Embryonic facial prominence (tissue), 1 donor: ENCODE data around the gene BSDC1.
A peak's percentile ranks its signal among the peaks of the same experiment; 100 is the strongest.
"Not testable (repeated sequence)": the region's sequence is repeated elsewhere in the genome, so short reads cannot be mapped to it uniquely, and the experiment has no call there.

ENCODE experiments used
- DNase-seq: peaks from one replicate; pipeline ENCODE4 v3.0.0-alpha.2; 2016; ENCODE audit errors: extremely low spot score

BSDC1 gene, protein sequence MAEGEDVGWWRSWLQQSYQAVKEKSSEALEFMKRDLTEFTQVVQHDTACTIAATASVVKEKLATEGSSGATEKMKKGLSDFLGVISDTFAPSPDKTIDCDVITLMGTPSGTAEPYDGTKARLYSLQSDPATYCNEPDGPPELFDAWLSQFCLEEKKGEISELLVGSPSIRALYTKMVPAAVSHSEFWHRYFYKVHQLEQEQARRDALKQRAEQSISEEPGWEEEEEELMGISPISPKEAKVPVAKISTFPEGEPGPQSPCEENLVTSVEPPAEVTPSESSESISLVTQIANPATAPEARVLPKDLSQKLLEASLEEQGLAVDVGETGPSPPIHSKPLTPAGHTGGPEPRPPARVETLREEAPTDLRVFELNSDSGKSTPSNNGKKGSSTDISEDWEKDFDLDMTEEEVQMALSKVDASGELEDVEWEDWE

DNA sequence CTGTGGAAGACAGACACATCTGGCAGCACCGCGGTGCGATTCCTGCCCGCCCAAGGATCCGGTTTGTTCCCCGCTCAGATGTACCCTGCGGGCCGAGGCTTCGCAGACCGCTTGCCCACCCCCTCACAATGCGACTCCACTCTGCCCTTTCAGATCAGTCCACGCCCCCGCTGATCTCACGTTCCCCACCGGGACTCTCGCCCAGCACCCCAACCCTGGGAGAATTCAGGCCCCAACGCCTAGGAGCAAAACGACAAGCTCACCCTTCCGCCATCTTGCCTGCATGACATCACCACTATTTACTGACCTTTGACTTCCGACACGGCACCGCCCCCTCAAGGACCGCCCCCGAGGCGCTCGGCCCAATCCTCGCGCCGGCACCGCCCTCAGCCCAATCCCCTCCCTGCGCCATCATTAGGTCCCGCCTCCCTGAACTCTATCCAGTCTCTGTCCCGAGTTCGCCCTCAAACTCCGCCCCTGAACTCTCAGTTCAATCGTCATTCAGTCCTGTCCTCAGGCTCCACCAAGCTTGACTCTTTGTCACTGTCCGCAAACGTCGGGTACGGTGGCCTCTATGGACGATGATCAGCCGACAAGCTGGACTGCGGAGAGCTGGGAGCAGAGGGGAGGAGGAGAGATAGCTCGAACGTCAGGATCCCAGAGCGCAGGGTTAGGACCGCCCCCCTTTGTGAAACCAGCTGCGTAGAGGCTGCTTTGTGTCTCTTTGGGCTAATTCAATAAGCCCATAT is at the start of gene BSDC1:
Gene BSDC1 (minus strand): TSS at position 301 of the 749 bp plus-strand sequence. CDS start 27 bp downstream, at position 274.
- DNase-seq = peak; percentile 98

DNA sequence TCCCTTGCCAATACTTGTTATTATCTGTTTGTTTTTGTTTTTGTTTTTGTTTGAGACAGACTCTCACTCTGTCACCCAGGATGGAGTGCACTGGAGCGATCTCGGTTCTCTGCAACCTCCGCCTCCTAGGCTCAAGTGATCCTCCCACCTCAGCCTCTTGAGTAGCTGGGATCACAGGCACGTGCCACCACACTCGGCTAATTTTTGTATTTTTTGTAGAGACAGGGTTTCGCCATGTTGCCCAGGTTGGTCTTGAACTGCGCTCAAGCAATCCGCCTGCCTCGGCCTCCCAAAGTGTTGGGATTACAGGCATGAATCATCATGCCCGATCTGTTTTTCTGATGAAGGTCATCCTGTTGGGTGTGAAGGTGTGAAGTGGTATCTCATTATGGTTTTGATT is 47.2 kb upstream of the BSDC1 start:
- DNase-seq = not testable (repeated sequence)

DNA sequence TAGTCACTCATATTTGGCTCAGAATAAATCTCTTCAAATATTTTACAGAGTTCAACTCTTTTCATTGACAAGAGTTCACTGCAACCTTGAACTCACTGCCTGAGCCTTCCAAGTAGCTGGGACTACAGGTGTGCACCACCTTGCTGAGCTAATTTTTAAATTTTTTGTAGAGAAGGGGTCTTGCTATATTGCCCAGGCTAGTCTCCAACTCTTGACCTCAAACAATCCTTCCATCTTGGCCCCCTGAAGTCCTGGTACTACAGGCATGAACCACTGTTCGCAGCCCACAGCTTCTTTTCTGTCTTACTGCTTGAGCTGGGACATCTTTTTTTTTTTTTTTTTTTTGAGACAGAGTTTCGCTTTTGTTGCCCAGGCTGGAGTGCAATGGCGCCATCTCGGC is 44.5 kb upstream of the BSDC1 start:
- not testable (repeated sequence) for DNase-seq

DNA sequence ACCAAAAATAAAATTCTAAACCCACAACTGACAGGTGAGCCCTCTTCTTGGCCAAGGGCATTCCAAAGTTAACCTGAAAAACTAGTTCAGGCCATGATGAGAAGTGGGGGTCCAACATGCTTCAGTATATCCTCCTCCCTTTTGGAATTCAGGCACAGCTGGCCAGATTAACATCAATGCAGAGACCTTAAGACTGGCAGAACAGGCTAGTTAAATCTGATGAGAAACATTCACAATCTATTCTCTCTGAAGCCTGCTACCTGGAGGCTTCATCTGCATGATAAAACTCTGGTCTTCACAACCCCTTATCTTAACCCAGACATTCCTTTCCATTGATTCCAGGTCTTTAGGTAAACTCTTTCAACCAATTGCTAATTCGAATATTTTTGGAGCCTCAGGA is 43.9 kb upstream of the BSDC1 start:
- no peak for DNase-seq

DNA sequence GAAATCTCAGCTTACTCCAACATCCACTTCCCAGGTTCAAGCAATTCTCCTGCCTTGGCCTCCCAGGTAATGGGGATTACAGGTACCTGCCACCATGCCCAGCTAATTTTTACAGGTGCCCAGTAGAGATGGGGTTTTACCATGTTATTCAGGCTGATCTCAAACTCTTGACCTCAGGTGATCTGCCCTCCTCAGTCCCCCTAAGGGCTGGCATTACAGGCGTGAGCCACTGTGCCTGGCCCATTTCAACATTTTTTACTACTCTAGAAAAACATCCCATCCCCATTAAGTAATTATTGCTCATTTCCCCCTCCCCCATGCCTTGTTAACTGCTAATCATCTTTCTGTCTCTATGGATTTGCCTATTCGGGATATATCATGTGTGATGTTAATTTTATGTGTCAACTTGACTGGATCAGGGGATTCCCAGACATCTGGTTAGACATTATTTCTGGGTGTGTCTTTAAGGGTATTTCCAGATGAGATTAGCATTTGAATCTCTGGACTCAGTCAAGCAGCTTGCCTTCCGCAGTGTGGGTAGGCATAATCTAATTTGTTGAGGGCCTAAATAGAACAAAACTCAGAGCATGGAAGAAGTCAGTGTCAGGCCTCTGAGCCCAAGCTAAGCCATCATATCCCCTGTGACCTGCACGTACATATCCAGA is 37.6 kb upstream of the BSDC1 start:
- DNase-seq = no peak

DNA sequence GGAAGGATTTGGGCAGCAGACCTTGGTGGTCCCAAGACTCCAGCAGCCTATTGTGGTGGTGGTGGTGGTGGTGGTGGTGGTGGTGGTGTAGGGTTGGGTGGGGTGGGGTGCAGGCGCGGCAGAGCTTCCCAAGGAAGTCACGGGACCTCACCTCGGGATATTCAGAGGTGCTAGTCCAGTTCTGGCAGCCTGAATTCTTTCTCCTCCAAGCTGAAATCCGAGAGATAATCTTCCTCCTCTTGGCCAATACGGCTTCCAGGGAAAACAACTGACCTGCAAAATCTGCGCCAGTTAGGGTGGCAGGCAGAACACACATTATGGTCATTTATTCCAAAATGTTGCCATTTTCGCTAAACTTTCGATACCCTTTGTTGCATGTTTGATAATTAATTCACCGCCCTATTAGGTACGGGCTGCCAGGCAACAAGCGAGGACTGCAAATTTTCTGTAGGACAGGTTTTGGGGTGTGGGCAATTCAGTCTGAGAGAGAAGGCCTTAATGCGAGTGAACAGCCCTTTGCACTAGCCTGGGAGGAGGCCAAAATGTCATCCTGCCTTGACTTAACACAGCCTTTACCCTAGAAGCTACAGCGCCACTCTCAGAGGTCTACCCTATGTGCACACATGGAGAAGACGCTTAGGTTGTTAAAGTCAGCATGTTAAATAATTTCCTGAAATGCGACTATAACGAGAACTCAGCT is 33.2 kb upstream of the BSDC1 start:
- no peak for DNase-seq

DNA sequence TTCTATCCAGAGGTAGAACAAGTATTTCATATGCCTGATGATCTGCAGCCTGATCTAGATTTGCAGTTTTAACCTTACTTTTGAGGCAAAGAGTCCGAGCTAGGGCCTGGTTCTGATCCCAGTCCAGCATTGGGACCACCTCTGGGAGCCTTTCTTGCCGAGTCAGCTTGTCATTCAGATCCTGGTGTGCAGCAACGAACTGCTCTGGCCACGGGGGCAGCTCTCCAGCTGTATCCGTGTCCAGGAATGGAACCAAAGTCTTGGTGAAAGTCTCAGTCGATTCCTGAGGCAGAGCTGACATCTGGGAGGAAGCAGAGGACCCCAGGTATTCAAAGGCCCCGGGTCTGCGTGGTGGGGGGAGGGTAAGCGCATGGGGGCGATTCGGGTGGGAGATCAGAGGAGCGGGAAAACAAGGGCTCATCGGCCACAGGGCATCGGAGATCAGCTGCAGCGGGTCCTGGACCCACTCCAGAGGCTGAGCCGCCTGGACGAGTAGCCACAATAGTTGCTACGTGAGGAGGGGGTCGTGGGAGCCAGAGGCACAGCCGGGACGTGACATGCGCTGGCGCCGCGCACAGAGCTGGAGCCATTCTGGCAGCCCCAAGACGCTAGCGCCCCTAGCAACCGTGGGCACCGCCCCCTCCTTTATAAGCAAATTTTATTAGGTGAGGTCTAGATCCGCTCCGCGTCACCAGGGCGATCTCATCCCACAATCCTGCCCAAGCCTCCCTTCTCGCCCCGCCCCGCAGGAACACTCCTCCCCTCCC is 32.4 kb upstream of the BSDC1 start:
- peak; percentile 12 for DNase-seq

DNA sequence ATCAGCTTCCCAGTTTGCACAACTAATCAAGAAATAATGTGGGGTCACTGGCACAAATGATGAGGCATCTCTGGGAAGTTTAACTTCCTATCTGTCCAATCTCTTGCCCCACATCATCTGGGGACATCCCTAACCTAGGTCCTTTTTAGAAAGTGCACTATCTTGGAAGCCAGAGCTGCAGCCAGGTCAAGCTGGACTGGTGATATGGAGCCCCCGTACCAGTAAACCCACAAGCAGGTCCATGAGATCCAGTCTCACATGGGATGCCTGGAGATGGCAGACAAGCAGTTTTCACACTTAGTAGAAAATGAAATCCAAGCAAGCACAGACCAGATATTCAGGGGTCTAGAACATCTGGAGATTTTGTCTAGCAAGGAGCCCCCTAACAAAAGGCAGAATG is 27.5 kb upstream of the BSDC1 start:
- no peak for DNase-seq

DNA sequence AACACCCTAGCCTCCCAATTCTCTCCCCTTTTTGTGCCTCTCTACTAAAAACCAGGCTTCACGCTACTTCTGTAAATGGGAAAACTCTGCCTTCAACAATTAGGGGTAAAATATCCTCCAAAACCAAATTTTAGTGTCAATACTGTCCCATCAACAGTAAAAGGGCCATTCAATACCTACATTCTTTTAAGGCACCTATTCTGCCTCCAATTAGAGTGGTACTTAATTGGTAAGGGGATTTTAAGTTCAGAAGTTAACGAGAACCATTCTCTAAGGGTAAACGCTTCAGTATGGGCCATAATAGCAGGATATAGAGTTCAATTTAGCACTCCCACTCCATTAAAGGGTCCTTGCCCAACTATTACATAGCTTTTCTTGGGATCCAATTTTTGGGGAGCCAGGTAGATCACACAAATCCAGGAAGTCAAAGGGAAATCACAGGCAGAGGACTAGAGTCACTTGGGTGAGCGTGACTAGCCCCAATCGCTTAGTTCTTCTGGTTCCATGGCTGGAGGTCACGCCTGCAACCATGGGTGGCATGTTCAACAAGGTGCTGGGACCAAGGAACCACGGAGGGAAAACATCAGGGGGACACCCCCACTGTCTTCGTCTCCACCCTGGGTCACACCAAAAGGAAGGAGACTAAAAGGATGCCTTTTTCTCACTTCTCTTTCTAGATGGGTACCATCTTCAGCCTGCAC is 20.1 kb upstream of the BSDC1 start:
- DNase-seq = no peak

DNA sequence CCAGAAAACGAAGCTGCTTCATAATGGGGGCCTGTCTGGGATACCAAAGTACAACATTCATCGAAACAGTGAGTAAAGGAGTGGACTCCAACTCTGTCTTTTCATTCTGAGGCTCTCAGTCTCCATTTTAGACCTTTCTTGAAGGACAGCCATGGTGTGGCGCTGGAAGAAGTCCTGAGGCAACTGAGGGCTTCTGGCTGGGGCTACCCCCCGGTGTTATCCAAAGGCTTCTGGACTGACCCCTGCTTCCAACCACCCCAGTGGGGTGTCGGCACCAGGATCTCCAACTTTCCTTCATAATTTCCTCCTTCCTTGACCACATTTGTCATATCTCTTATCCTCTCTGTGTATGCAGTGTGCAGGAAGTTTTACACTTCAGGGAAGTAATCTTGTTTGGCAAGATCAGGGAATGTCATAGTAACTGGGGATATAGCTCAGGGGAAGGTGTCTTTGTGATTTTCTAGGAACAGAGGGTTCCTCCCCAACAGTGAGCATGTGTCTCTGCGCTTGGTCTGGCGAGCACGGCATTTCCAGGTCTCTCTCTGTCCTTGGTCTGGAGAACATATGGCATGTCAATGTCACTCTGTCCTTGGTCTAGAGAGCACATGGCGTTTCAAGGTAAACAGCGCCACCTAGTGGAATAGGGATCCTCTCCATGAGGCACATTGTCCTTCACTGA is 19.4 kb upstream of the BSDC1 start:
- DNase-seq = no peak

DNA sequence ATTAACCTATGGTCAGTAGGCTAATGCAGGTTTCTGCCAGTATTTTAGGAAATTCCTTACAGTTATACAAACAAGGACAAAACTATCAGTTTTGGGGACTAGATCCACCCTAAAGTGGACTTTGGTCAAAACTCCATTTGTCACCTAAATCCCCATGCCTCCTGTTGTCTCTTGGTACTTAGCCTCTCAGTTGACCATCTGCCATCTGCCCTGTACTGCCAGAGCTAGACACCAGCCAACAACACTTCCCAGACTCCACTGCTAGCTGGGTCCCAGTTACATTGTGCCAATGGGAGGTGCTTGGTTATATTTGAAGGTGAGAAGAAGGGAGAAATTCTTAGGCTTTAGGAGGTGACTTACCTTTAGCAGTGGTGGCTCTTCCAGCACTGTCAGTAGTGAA is 17.0 kb upstream of the BSDC1 start:
- DNase-seq = no peak

DNA sequence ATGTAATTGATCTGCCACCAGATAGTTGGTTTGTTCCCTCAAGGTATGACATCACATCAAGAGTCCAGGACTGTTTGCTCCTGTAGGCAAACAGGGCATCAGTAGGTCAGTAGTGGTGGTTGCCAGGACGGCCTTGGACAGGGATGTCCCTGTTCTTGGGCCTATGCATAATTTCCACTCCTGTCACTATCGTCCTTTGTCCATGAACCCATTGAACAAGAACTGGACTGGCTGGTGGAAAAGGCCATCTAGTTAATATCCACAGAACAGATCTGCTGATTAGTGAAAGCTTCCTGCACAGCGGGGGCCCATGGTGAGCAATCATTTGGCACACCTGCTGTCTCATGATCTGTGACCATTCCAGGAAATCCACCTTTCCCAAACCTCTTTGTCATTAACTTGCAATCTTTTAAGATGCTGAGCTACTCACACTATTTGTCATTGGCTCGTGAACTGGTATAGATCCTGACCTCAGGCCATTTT is 12.4 kb upstream of the BSDC1 start:
- DNase-seq = no peak

DNA sequence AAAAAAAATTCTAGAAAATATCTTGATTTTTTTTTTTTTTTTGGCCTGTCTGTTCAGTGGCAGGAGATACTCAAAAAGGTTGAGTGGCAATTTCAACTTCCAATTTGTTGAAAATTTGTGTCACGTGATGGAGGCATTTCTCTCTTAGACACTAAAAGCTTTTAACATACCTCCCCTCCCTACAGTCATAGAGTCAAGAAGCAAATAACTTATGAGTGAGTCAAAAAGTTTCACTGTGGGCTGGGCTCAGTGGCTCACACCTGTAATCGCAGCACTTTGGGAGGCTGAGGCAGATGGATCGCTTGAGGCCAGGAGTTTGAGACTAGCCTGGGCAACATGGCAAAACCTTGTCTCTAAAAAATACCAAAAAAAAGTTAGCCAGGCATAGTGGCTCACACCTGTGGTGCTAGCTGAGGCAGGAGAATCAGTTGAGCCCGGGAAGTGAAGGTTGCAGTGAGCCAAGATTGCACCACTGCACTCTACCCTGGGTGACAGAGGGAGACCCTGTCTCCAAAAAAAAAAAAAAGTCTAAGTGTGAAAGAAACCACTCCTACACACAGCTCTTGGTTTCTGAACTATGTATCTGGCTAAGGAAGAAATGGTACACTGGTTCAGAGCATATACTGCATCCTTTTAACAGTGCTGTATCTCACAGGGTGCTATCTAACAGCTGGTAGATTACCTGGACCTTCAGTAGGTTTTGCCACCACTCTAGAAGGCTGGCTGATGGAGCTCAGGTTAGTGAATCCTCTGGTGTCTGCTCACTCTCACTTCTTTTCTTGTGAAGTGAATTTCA is 11.6 kb upstream of the BSDC1 start:
- DNase-seq = no peak

DNA sequence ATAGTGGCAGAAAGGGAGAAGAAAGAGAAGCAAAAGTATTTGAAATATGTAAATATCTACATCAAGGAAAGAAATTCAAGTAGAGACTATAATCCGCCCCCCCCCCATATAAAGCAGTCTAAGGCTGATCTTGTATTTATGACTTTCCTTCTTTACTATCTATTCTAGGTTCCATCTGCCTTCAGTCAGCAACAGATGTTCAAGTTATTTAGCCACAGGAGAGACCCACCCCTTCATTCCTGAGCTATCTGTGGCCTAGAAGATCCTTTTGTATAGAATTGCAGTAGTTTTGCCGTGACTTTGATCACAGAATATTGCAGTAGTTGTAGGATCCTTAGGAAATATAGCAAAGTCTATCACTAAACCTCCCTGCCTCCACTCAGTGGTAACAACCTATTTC is 10.7 kb upstream of the BSDC1 start:
- DNase-seq = no peak

DNA sequence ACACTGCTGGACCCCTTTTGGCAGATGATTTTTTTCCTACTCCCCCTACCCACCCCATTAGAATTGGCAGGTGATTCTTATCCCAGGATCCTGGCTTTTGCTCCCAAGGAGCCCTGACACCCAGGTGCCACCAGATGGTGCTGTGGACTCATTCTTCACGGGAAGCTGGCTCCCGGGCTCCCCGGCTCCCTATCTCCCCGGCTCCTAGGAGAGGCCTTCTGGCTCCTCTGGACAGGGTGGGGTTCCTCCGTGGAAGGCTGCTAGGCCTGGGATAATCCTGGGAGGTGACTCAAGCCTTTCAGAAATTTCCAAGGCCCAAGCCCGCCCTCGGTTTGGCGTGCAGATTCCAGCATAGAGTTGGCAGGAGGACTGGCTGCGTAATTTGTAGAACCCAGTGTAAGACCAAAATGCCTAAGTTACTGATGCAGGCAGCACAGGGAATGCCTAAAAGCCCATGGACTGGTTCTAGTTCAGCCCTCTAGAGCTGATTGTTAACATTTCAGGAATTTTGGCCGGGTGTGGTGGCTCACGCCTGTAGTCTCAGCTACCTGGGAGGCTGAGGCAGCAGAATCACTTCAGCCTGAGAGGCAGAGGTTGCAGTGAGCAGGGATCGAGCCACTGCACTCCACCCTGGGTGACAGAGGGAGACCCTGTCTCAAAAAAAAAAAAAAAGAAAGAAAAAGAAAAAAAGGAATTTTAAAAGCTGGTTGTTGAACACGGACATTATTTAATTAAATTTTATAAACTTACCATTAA is 6.8 kb upstream of the BSDC1 start:
- peak; percentile 46 for DNase-seq

DNA sequence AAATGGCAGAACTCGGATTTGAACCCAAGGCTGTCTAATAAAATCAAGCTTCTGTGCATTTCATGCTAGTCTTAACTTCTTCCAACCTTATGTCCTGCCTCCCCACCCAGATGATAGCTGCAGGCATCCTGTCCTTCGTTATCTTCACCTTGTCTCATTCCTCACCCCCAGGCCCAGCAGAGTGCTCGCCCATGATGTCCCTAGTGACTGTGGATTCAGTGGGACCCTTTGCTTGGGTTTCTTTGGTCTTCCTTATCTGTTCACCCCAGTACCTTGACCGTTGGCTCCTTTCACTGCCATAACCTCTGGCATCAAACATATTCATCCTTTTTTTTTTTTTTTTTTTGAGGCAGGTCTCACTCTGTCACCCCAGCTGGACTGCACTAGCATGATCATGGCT is 5.6 kb upstream of the BSDC1 start:
- no peak for DNase-seq

DNA sequence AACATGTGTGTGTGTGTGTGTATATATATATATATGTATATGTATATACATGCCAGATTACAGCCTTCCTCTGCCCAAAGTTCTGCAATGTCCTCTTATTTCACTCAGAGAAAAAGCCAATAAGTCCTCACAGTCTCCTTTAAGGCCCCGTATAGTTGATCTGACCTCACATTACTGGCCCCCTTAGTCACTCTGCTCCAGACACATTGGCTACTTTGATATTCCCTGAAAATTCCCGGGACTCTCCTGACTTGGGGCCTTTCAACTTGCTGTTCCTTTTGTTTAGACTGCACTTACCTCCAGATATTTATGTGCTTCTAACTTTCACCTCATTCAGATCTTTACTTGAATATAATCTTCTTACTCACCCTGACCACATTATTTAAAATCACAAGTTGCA is 4.2 kb upstream of the BSDC1 start:
- DNase-seq = no peak

DNA sequence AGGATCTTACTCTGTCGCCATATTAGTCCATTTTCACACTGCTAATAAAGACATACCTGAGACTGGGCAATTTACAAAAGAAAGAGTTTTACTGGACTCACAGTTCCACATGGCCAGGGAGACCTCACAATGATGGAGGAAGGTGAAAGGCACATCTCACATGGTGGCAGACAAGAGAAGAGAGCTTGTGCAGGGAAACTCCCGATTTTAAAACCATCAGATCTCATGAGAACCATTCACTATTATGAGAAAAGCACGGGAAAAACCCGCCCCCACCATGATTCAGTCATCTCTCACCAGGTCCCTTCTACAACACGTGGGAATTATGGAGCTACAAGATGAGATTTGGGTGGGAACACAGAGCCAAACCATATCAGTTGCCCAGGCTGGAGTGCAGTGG is 2.3 kb upstream of the BSDC1 start:
- not testable (repeated sequence) for DNase-seq
